Caco-2 (cell line): ENCODE results near the gene IREB2. TPM values are rescaled to one million over a fixed set of nuclear protein-coding genes. Genes with fewer than 3 reads are reported as not detected.

Source experiments
- BruUV-seq: library from RNA; stranded (reverse); fragments of 400-500 nt; replicated peaks from 2 replicates; lab custom pipeline; 2021; lab: Mats Ljungman, UMichigan
- CTCF ChIA-PET: fragments of 300-600 bp; sonication (Branson Sonifier 250); formaldehyde crosslinking; loops from one replicate; lab custom pipeline; 2022; ENCODE audit warnings: antibody characterized with exemption; lab: Charles Lee
- POLR2A ChIA-PET: fragments of 300-600 bp; sonication (Branson Sonifier 250); formaldehyde crosslinking; loops from one replicate; lab custom pipeline; 2022; ENCODE audit warnings: antibody characterized with exemption; lab: Charles Lee
- DNase-seq, 2 experiments: peaks; one replicate each; pipeline versions ENCODE4 v3.0.0 to v3.0.0-alpha.2; 2020 to 2022
- H3K27me3 ChIP-seq: replicated peaks from 2 replicates; pipeline ENCODE4 v1.6.0; 2011; ENCODE audit warnings: low read length; ENCODE audit not compliant: control insufficient read depth, insufficient read depth
- H3K36me3 ChIP-seq: 2 replicates; pipeline ENCODE4 v1.5.1; 2011; ENCODE audit warnings: low read length; ENCODE audit not compliant: control insufficient read depth, insufficient read depth
- H3K4me1 ChIP-seq: fragments of 250-450 bp; sonication (Bioruptor Pico); 2 replicates; pipeline ENCODE4 v1.5.1; 2020; ENCODE audit warnings: mild to moderate bottlenecking
- H3K4me3 ChIP-seq: 2 replicates; pipeline ENCODE4 v1.5.1; 2011; ENCODE audit warnings: low read depth, mild to moderate bottlenecking, control low read depth, low read length
- H3K9me3 ChIP-seq: fragments of 250-450 bp; sonication (Bioruptor Pico); 2 replicates; pipeline ENCODE4 v1.5.1; 2020; ENCODE audit warnings: mild to moderate bottlenecking, moderate library complexity
- H3K27ac Mint-ChIP-seq: one replicate; pipeline ENCODE4 v1.8.0; 2022; ENCODE audit warnings: mixed read lengths; ENCODE audit not compliant: unreplicated experiment
- H3K27me3 Mint-ChIP-seq: one replicate; pipeline ENCODE4 v1.8.0; 2022; ENCODE audit warnings: mixed read lengths; ENCODE audit not compliant: insufficient read depth, unreplicated experiment
- H3K36me3 Mint-ChIP-seq: one replicate; pipeline ENCODE4 v1.8.0; 2022; ENCODE audit warnings: mild to moderate bottlenecking, mixed read lengths; ENCODE audit not compliant: insufficient read depth, unreplicated experiment
- H3K4me1 Mint-ChIP-seq: one replicate; pipeline ENCODE4 v1.8.0; 2022; ENCODE audit warnings: low read depth, mixed read lengths; ENCODE audit not compliant: unreplicated experiment
- H3K4me3 Mint-ChIP-seq: one replicate; pipeline ENCODE4 v1.8.0; 2022; ENCODE audit warnings: mild to moderate bottlenecking, moderate library complexity, mixed read lengths; ENCODE audit not compliant: unreplicated experiment
- H3K9me3 Mint-ChIP-seq: one replicate; pipeline ENCODE4 v1.8.0; 2022; ENCODE audit warnings: mixed read lengths; ENCODE audit not compliant: unreplicated experiment
- CTCF ChIP-seq, 2 experiments: fragments of 200-600 bp in 1 of 2; IDR thresholded peaks; 1 replicate in 1 of 2; 2 replicates in 1 of 2; pipeline versions ENCODE4 v1.5.1 to v1.8.0; 2011 to 2022; ENCODE audit warnings: antibody characterized with exemption in 1 of 2, control low read depth in 1 of 2, inconsistent platforms in 1 of 2, low read depth in 1 of 2, low read length in 1 of 2, mild to moderate bottlenecking in 1 of 2, moderate library complexity in 1 of 2; ENCODE audit not compliant: insufficient read depth in 1 of 2, severe bottlenecking in 1 of 2, unreplicated experiment in 1 of 2
- intact Hi-C: fragments of 100-400 bp; cut with micrococcal nuclease; formaldehyde crosslinking; loops from one replicate; pipeline ENCODE4 v1.10.0; 2022; ENCODE audit not compliant: unreplicated experiment
- total RNA-seq: library from RNA; stranded (reverse); gene quantifications from 2 replicates; pipeline ENCODE4 v1.2.3, GENCODE V29; 2022

The IREB2 gene
- total RNA-seq, 1 experiment from 2014 or later = 77.6 TPM

- CTCF ChIA-PET = interaction anchor here (0.7 to 1.3 kb wide), 4 partner anchors 72 to 97 kb away, joined by 3 to 4 read pairs (median 3); partner anchors contain the start of gene SKIC8
- H3K36me3 ChIP-seq = no peaks in the 10 kb centered on the region
- Mint-ChIP-seq H3K4me3 (no peak overlapping the region), H3K27me3 (no peaks in the 10 kb centered on the region), H3K4me1 (no peaks in the 10 kb centered on the region), H3K27ac (no peak overlapping the region), H3K36me3 (no peaks in the 10 kb centered on the region), H3K9me3 (no peaks in the 10 kb centered on the region)
- H3K4me3 ChIP-seq = no peak overlapping the region
- POLR2A ChIA-PET = interaction anchor here (1.1 kb wide), 1 partner anchor 57 kb away, joined by 4 read pairs; the partner anchor contains the start of gene CRABP1
- H3K27me3 ChIP-seq = no peaks in the 10 kb centered on the region
- H3K4me1 ChIP-seq = no peaks in the 10 kb centered on the region
- H3K9me3 ChIP-seq = no peaks in the 10 kb centered on the region
- peak in 1 of 2 experiments; percentile 62 for DNase-seq
- peak in 1 of 2 experiments; percentile 49 for TF ChIP-seq CTCF (IDR thresholded peaks at IDR 0.05; ENCODE audit: insufficient read depth in 1 of 2, low read depth in 1 of 2, low read length in 1 of 2, severe bottlenecking in 1 of 2, unreplicated experiment in 1 of 2)
- intact Hi-C loops = loop anchor here (1.0 kb wide), 1 partner anchor 22 kb away; no protein-coding TSS in a partner anchor
- BruUV-seq = no TSS peak
Observed at GRCh38 chr15:78396976-78397375, 41.0 kb upstream of the IREB2 start.

GRCh38 chr15:78397382-78397781 is 40.6 kb upstream of the IREB2 start:
- Mint-ChIP-seq H3K4me3 (no peak overlapping the region), H3K9me3 (no peaks in the 10 kb centered on the region), H3K27me3 (no peaks in the 10 kb centered on the region), H3K27ac (no peak overlapping the region), H3K4me1 (no peaks in the 10 kb centered on the region), H3K36me3 (no peaks in the 10 kb centered on the region)
- no peak for TF ChIP-seq CTCF (IDR thresholded peaks at IDR 0.05; ENCODE audit: insufficient read depth in 1 of 2, low read depth in 1 of 2, low read length in 1 of 2, severe bottlenecking in 1 of 2, unreplicated experiment in 1 of 2)
- H3K4me3 ChIP-seq = no peak overlapping the region
- ChIA-PET POLR2A (no interaction called here), CTCF (interaction anchor here (0.8 to 1.3 kb wide), 2 partner anchors 72 to 86 kb away, joined by 3 to 4 read pairs; no protein-coding TSS in a partner anchor)
- no peak for DNase-seq
- intact Hi-C loops = loop anchor here (1.0 kb wide), 1 partner anchor 22 kb away; no protein-coding TSS in a partner anchor
- no peaks in the 10 kb centered on the region for H3K9me3 ChIP-seq
- no peaks in the 10 kb centered on the region for H3K4me1 ChIP-seq
- no peaks in the 10 kb centered on the region for H3K27me3 ChIP-seq
- H3K36me3 ChIP-seq = no peaks in the 10 kb centered on the region
- BruUV-seq = no TSS peak

- no peaks in the 10 kb centered on the region for H3K27me3 ChIP-seq
- no peaks in the 10 kb centered on the region for H3K36me3 Mint-ChIP-seq
- CTCF ChIA-PET = interaction anchor here (1.5 kb wide), 1 partner anchor 17 kb away, joined by 4 read pairs; no protein-coding TSS in a partner anchor
- no peak overlapping the region for H3K4me3 ChIP-seq
- H3K27me3 Mint-ChIP-seq = no peaks in the 10 kb centered on the region
- no peak for DNase-seq
- no TSS peak for BruUV-seq
- no peak for TF ChIP-seq CTCF (IDR thresholded peaks at IDR 0.05; ENCODE audit: insufficient read depth in 1 of 2, low read depth in 1 of 2, low read length in 1 of 2, severe bottlenecking in 1 of 2, unreplicated experiment in 1 of 2)
- no peaks in the 10 kb centered on the region for H3K4me1 Mint-ChIP-seq
- no peaks in the 10 kb centered on the region for H3K9me3 ChIP-seq
- POLR2A ChIA-PET = no interaction called here
- H3K36me3 ChIP-seq = no peaks in the 10 kb centered on the region
- intact Hi-C loops = no loop called here
- no peaks in the 10 kb centered on the region for H3K9me3 Mint-ChIP-seq
- no peaks in the 10 kb centered on the region for H3K4me1 ChIP-seq
- no peak overlapping the region for H3K27ac Mint-ChIP-seq
- H3K4me3 Mint-ChIP-seq = no peak overlapping the region
Observed at GRCh38 chr15:78398076-78398825, 39.8 kb upstream of the IREB2 start.
